Rectal smooth muscle tissue (tissue), 1 donor: ENCODE data around the gene TEX264.
"Not testable (repeated sequence)": the region's sequence is repeated elsewhere in the genome, so short reads cannot be mapped to it uniquely, and the experiment has no call there.

Source experiments
- H3K27ac ChIP-seq: one replicate; pipeline ENCODE4 v1.7.0; 2013; ENCODE audit warnings: low read depth, low read length, inconsistent platforms
- H3K27me3 ChIP-seq: one replicate; pipeline ENCODE4 v1.7.0; 2013; ENCODE audit warnings: low read length; ENCODE audit not compliant: control insufficient read depth, insufficient read depth
- H3K36me3 ChIP-seq: one replicate; pipeline ENCODE4 v1.7.0; 2013; ENCODE audit warnings: low read length; ENCODE audit not compliant: control insufficient read depth, insufficient read depth
- H3K4me1 ChIP-seq: one replicate; pipeline ENCODE4 v1.7.0; 2013; ENCODE audit warnings: low read length; ENCODE audit not compliant: control insufficient read depth, insufficient read depth
- H3K4me3 ChIP-seq: one replicate; pipeline ENCODE4 v1.7.0; 2013; ENCODE audit warnings: low read length
- H3K9ac ChIP-seq: one replicate; pipeline ENCODE4 v1.7.0; 2013; ENCODE audit warnings: low read length

Gene TEX264

DNA sequence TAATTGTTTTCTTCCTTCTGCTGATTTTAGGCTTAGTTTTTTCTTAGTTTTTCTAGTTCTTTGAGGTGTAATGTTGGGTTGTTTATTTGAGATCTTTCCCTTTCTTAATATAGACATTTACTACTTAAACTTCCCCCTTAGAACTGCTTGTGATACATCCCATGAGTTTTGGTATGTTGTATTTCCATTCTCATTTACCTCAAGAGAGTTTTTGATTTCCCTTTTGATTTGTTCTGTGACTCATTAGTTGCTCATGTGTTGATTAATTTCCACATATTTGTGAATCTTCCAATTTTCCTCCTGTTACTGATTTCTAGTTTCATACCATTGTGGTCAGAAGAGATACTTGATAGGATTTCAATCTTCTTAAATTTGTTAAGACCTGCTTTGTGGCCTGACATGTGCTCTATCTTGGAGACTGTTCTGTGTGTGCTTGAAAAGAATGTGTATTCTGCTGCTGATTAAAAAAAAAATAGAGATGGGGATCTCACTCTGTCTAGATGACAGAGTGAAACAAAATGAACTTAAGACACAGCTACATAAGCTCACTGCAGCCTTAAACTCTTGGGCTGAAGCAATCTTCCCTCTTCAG, 58.1 kb downstream of the TEX264 start:
- Histone ChIP-seq H3K4me3 (no peak overlapping the region), H3K27ac (no peak overlapping the region), H3K9ac (no peak overlapping the region), H3K4me1 (no peaks in the 10 kb centered on the region), H3K27me3 (no peaks in the 10 kb centered on the region), H3K36me3 (no peaks in the 10 kb centered on the region)

DNA sequence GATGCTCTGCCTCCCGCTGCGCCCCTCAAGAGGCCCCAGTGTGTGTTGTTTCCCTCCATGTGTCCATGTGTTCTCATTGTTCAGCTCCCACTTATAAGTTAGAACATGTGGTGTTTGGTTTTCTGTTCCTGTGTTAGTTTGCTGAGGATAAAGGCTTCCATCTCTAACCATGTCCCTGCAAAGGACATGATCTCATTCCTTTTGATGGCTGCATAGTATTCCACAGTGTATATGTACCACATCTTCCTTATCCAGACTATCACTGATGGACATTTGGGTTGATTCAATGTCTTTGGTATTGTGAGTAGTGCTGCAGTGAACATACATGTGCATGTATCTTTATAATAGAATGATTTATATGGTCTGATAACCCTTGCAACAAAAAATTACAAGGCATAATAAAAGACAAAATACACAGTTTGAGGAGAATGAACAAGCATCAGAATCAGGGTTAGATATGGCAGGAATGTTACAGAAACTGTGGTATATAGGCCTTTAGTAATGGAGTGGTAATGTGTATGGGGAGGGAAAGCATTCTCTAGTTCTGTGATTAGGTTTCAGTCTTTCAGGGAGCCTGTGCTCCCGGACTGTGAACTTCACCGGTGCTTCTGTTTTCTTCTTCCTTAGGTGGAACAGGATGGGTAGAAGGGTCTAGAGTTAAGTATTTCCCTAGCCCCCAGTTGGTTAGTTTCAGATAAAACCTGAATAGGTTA, 63.0 kb downstream of the TEX264 start:
- Histone ChIP-seq H3K9ac (no peak overlapping the region), H3K27me3 (no peaks in the 10 kb centered on the region), H3K4me3 (no peak overlapping the region), H3K4me1 (no peaks in the 10 kb centered on the region), H3K36me3 (no peaks in the 10 kb centered on the region), H3K27ac (no peak overlapping the region)

DNA sequence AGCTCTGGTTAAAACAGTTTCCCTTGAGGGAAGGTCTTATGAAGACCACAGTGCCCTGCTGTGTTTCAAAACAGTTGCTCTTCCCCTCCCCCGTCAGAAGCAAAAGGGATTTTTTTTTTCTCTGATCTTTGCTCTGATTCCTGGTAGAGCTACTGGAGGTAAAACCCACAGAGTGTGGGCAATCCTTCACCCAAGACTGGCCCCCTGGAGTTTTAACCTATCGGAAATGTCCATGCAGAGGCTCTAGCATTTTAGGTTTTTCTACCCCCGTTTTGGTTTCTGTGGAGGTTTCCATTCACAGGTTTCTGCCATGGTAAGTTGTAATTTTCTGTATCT, 63.5 kb downstream of the TEX264 start:
- no peaks in the 10 kb centered on the region for H3K27me3 ChIP-seq
- no peak overlapping the region for H3K27ac ChIP-seq
- H3K4me3 ChIP-seq: no peak overlapping the region
- no peak overlapping the region for H3K9ac ChIP-seq
- no peaks in the 10 kb centered on the region for H3K4me1 ChIP-seq
- no peaks in the 10 kb centered on the region for H3K36me3 ChIP-seq

DNA sequence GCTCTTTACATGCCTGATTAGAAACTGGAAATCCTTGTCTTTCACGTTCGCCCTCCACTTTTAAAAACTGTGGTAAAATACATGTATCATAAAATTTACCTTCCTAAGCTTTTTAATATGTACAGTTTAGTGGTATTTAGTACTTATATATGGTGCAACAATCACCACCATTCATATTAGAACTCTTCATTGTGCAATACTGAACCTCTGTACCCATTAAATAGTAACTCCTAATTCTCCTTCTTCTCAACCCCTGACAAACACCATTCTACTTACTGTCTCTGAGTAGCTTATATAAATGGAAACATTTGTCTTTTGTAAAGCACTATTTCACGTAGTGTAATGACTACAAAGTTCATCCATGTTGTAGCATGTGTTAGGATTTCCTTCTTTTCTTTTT, 64.0 kb downstream of the TEX264 start:
- no peaks in the 10 kb centered on the region for H3K27me3 ChIP-seq
- H3K36me3 ChIP-seq: no peaks in the 10 kb centered on the region
- no peak overlapping the region for H3K4me3 ChIP-seq
- H3K9ac ChIP-seq: no peak overlapping the region
- no peaks in the 10 kb centered on the region for H3K4me1 ChIP-seq
- no peak overlapping the region for H3K27ac ChIP-seq

DNA sequence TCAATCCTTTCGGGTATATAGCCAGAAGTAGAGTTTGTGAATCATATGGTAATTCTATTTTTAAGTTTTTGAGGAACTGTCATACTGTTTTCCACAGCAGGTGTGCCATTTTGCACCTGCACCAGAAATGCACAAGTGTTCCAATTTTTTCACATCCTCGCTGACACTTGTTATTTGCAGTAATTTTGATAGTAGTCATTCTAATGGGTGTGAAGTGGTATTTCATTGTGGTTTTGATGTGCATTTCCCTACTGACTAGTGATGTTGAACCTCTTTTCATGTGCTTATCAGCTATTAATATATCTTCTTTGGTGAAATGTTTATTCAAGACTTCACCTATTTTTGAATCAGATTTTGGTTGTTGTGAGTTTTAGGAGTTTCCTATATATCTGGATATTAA, 64.9 kb downstream of the TEX264 start:
- Histone ChIP-seq H3K4me1 (no peaks in the 10 kb centered on the region), H3K27me3 (no peaks in the 10 kb centered on the region), H3K36me3 (no peaks in the 10 kb centered on the region), H3K27ac (no peak overlapping the region), H3K9ac (no peak overlapping the region), H3K4me3 (no peak overlapping the region)

DNA sequence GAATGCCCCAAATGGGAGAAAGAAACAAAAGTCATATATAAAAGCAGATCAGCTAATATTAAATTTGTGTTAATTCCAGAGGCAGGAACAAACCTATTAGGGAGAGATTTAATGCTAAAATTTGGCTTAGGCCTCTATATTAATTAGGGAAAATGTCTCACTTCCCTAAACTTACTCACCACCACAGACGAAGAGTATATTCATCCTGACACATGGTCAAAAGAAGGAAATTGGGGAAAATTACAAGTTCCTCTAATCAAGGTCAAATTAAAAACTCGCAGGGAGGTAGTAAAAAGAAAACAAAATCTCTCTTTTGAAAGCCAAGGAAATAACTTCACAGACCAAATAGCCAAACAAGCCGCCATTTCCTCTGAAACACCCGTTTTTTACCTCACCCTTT, 68.1 kb downstream of the TEX264 start:
- Histone ChIP-seq H3K4me3 (no peak overlapping the region), H3K27me3 (no peaks in the 10 kb centered on the region), H3K9ac (no peak overlapping the region), H3K27ac (no peak overlapping the region), H3K36me3 (no peaks in the 10 kb centered on the region), H3K4me1 (no peaks in the 10 kb centered on the region)

DNA sequence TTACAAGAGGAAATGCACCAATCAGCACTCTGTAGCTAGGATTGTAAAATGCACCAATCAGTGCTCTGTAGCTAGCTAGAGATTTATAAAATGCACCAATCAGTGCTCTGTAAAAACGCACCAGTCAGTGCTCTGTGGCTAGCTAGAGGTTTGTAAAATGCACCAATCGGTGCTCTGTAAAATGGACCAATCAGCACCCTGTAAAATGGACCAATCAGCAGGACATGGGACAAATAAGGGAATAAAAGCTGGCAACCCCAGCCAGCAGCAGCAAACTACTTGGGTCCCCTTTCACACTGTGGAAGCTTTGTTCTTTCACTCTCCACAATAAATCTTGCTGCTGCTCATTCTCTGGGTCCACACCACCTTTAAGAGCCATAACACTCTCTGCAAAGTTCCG, 71.3 kb downstream of the TEX264 start:
- not testable (repeated sequence) for H3K27ac ChIP-seq, H3K4me3 ChIP-seq, H3K27me3 ChIP-seq, H3K36me3 ChIP-seq, H3K9ac ChIP-seq, H3K4me1 ChIP-seq

DNA sequence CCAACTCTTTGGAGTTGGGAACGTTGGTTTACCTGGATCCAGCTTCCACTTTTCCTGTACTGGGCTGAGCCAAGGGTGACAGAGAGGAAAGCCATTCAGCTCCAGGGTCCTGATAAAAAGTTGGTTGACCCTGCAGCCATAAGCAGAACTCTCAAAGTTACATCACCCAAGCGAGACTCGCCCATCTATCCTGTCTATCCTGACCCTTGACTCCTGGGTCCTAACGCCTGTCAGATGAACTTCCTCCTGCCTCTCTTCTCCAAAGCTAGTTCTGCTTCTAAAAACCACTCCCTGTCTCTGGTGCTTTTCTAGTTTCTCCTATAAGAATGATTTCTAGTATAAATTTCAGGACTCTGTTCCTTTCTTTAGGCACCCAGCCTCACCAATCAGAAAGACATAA, 71.9 kb downstream of the TEX264 start:
- H3K4me1 ChIP-seq: not testable (repeated sequence)

DNA sequence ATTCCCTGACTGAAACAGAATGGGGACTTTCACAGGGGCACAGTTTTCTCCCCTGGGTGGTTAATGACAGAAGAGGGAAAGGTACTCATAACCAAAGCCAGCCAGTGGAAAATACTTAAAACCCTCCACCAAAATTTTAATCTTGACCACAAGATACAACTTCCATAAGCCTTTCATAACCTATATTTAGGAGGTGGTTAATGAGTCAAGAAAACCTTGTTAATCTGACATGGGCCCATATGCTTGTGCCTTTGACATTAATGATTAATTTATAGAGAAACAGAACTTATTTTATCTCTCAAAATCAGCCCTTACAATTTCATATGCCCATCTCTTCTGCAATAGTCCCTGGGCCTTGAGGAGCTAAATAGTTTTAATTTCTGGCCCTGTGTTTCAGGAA, 76.8 kb downstream of the TEX264 start:
- H3K27me3 ChIP-seq: no peaks in the 10 kb centered on the region
- no peak overlapping the region for H3K27ac ChIP-seq
- no peak overlapping the region for H3K4me3 ChIP-seq
- H3K4me1 ChIP-seq: no peaks in the 10 kb centered on the region
- H3K9ac ChIP-seq: no peak overlapping the region
- no peaks in the 10 kb centered on the region for H3K36me3 ChIP-seq

More for the DNA sequence above, 71.9 kb downstream of the TEX264 start:
- not testable (repeated sequence) for H3K4me3 ChIP-seq, H3K27me3 ChIP-seq, H3K9ac ChIP-seq, H3K36me3 ChIP-seq, H3K27ac ChIP-seq

DNA sequence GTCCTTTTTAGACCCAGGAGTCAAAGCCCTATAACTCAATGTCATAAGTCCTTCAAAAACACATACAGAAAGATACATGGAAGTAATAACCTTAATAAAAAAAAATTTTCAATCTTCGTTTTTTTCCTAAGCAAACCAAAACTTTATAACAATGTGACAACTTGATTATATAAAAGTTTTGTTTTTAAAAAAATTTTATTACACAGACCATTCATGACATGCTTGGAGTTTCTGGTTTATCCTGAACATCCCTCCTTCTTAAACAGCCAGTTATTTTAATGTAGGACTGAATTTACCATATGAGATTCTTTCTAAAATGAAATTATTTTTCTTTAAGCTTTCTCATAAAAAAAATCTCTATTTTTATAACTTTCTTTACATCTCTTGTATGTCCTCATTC, 77.3 kb downstream of the TEX264 start:
- H3K27ac ChIP-seq: no peak overlapping the region
- no peak overlapping the region for H3K9ac ChIP-seq
- no peaks in the 10 kb centered on the region for H3K4me1 ChIP-seq
- H3K4me3 ChIP-seq: no peak overlapping the region
- H3K36me3 ChIP-seq: no peaks in the 10 kb centered on the region
- H3K27me3 ChIP-seq: no peaks in the 10 kb centered on the region

DNA sequence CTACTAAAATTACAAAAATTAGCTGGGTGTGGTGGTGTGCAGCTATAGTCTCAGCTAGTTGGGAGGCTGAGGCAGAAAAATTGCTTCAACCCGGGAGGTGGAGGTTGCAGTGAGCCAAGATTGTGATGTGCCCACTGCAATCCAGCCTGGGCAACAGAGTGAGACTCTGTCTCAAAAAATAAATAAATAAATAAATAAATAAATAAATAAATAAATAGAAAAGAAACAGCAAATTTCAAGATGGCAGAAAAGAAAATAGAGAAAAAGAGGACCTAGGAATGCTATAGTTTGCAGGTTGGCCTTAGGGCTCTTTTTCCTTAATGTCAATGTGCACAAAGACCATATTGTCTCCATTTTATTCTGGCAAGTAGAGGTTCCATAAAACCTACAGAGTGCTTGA, 79.8 kb downstream of the TEX264 start:
- Histone ChIP-seq H3K4me3 (no peak overlapping the region), H3K27me3 (no peaks in the 10 kb centered on the region), H3K27ac (no peak overlapping the region), H3K36me3 (no peaks in the 10 kb centered on the region), H3K4me1 (no peaks in the 10 kb centered on the region), H3K9ac (no peak overlapping the region)

DNA sequence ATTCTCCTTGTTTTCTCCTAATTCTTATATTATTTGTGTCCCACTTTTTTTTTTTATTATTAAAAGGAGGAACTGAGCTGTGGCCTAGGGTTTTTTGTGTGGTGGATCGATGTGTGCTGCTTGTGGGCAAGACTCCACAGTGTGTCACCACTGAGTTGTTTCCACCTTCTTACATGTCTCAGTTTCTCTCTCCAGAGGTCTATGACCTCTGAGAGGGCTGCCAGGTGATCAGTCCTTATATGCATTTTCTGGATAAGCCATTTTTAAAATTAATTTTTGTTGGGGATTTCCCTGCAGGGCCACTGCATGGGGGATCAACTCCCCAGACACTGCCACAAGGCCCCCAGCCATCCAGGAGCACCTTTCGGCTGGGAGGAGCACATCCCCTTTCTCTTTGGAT, 80.2 kb downstream of the TEX264 start:
- Histone ChIP-seq H3K27ac (no peak overlapping the region), H3K27me3 (no peaks in the 10 kb centered on the region), H3K4me1 (no peaks in the 10 kb centered on the region), H3K9ac (no peak overlapping the region), H3K36me3 (no peaks in the 10 kb centered on the region), H3K4me3 (no peak overlapping the region)
